Hepatocyte (in vitro differentiated cells): ENCODE results near the gene ALDH1A1. TPM values are rescaled to one million over a fixed set of nuclear protein-coding genes. Genes with fewer than 3 reads are reported as not detected.

Experiments
- DNase-seq: peaks from one replicate; pipeline ENCODE4 v3.0.0-alpha.2; 2016; ENCODE audit warnings: low spot score
- H2AFZ ChIP-seq: fragments of 200-600 bp; sonication (generic); 2 replicates; pipeline ENCODE4 v1.6.0; 2016; ENCODE audit warnings: antibody characterized with exemption, mild to moderate bottlenecking
- H3K27ac ChIP-seq: fragments of 200-600 bp; sonication (generic); 2 replicates; pipeline ENCODE4 v1.5.1; 2016; ENCODE audit warnings: mild to moderate bottlenecking
- H3K27me3 ChIP-seq: fragments of 200-600 bp; sonication (generic); 2 replicates; pipeline ENCODE4 v1.6.1; 2016
- H3K36me3 ChIP-seq: fragments of 200-600 bp; sonication (generic); replicated peaks from 2 replicates; pipeline ENCODE4 v1.5.1; 2016; ENCODE audit warnings: low read depth; ENCODE audit not compliant: insufficient read depth
- H3K4me1 ChIP-seq: fragments of 200-600 bp; sonication (generic); 2 replicates; pipeline ENCODE4 v1.5.1; 2016; ENCODE audit warnings: mild to moderate bottlenecking, moderate library complexity; ENCODE audit not compliant: insufficient read depth
- H3K4me2 ChIP-seq: fragments of 200-600 bp; sonication (generic); 2 replicates; pipeline ENCODE4 v1.6.0; 2016
- H3K4me3 ChIP-seq: fragments of 200-600 bp; sonication (generic); 2 replicates; pipeline ENCODE4 v1.5.1; 2016; ENCODE audit warnings: mild to moderate bottlenecking
- H3K79me2 ChIP-seq: fragments of 200-600 bp; sonication (generic); 2 replicates; pipeline ENCODE4 v1.6.0; 2017; ENCODE audit warnings: mild to moderate bottlenecking
- H3K9me2 ChIP-seq: fragments of 200-600 bp; sonication (generic); replicated peaks from 2 replicates; pipeline ENCODE4 v1.6.0; 2017; ENCODE audit warnings: mild to moderate bottlenecking; ENCODE audit not compliant: insufficient read depth
- H3K9me3 ChIP-seq: fragments of 200-600 bp; sonication (generic); 2 replicates; pipeline ENCODE4 v1.5.1; 2016; ENCODE audit warnings: low read depth, mild to moderate bottlenecking
- H4K20me1 ChIP-seq: fragments of 200-600 bp; sonication (generic); 2 replicates; pipeline ENCODE4 v1.6.0; 2016; ENCODE audit warnings: mild to moderate bottlenecking; ENCODE audit not compliant: insufficient read depth, poor library complexity, severe bottlenecking
- EZH2 ChIP-seq: fragments of 200-600 bp; sonication (generic); IDR thresholded peaks from 2 replicates; pipeline ENCODE4 v1.6.1; 2016; ENCODE audit warnings: antibody characterized with exemption, mild to moderate bottlenecking, borderline replicate concordance
- EZH2phosphoT487 ChIP-seq: fragments of 200-600 bp; sonication (generic); IDR thresholded peaks from one replicate; pipeline ENCODE4 v1.6.1; 2018; ENCODE audit warnings: antibody characterized with exemption, mild to moderate bottlenecking, low read depth, moderate library complexity; ENCODE audit not compliant: unreplicated experiment, severe bottlenecking
- WGBS: methylation state at CpG from one replicate; pipeline ENCODE4 v1.1.6; 2016; ENCODE audit warnings: low lambda C conversion rate; ENCODE audit errors: missing lambda C conversion rate; 5-methylcytosine and 5-hydroxymethylcytosine counted together
- polyA plus RNA-seq: library from polyadenylated mRNA; unstranded; fragments of >200 nt; fragmentation: Nextera tagmentation; extraction: Ambion mirVana; gene quantifications from 2 replicates; pipeline ENCODE4 v1.2.1, GENCODE V29; 2016
- total RNA-seq: library from RNA; depleted of rRNA; stranded (reverse); fragments of >200 nt; gene quantifications from 2 replicates; pipeline ENCODE4 v1.2.3, GENCODE V29; 2014
- TF ChIP-seq, protein P1 (sequence below): fragments of 200-600 bp; sonication (generic); IDR thresholded peaks from 2 replicates; pipeline ENCODE4 v1.5.1; 2016; ENCODE audit warnings: antibody characterized with exemption, mild to moderate bottlenecking; ENCODE audit not compliant: poor library complexity

Gene ALDH1A1
- total and polyA plus RNA-seq, 2 experiments from 2014 or later, result 243 to 529 TPM

DNA sequence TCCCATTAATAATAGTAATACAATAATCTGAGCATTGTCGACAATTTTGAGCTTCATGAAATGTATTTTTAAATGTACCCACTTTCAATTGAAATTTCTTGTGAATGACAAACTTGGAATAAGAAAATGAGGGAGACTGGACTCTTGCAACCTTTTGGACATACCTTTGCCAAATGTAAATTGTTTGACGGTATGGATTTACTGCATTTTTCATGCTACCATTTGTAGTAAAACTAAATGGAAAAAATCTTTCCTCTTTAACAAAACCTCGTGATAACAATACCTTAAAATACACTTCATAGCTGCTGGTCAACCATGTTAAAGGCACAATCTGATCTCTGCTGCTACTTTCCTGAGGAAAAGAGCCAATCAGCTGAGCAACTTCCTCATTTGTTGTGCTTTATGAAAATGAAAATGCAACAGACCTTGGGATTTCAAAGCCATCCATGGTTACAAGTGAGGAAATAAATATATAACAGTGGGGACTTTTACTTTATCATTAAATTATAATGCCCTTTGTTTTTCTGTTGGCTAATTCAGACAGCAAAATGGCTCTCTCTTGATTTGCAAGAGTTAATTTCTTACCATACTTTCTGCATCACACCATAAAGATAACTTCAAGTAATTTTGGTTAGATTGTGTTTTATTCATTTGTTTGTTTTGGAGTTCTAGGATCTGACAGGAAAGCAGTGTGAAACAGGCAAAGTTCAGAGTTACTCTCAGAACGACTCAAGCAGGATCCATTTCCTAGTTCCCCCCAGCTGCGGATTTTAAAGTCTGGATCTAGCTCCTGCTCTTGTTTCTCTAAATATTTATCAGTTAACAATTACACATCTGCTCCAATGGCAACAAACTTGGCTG is 1.1 kb downstream of the ALDH1A1 start:
- H3K4me3 ChIP-seq, result peak overlapping the region; percentile 34
- H3K4me2 ChIP-seq, result peak overlapping the region; percentile 74
- H4K20me1 ChIP-seq, result no peaks in the 10 kb centered on the region
- no peaks in the 10 kb centered on the region for H3K9me3 ChIP-seq
- DNase-seq, result no peak
- H3K79me2 ChIP-seq, result peaks cover 56% of the 10 kb centered on the region
- no peaks in the 10 kb centered on the region for H3K36me3 ChIP-seq
- H2AFZ ChIP-seq, result peak overlapping the region; percentile 40
- WGBS, result 43% methylated on average over 5 of the region's 5 CpGs
- peak overlapping the region; percentile 54 for H3K27ac ChIP-seq
- no peaks in the 10 kb centered on the region for H3K27me3 ChIP-seq
- no peaks in the 10 kb centered on the region for H3K9me2 ChIP-seq
- TF ChIP-seq, protein P1, sequence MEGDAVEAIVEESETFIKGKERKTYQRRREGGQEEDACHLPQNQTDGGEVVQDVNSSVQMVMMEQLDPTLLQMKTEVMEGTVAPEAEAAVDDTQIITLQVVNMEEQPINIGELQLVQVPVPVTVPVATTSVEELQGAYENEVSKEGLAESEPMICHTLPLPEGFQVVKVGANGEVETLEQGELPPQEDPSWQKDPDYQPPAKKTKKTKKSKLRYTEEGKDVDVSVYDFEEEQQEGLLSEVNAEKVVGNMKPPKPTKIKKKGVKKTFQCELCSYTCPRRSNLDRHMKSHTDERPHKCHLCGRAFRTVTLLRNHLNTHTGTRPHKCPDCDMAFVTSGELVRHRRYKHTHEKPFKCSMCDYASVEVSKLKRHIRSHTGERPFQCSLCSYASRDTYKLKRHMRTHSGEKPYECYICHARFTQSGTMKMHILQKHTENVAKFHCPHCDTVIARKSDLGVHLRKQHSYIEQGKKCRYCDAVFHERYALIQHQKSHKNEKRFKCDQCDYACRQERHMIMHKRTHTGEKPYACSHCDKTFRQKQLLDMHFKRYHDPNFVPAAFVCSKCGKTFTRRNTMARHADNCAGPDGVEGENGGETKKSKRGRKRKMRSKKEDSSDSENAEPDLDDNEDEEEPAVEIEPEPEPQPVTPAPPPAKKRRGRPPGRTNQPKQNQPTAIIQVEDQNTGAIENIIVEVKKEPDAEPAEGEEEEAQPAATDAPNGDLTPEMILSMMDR, result no peak
- TF ChIP-seq EZH2phosphoT487 (no peak), EZH2 (no peak)
- H3K4me1 ChIP-seq, result peaks cover 33% of the 10 kb centered on the region

DNA sequence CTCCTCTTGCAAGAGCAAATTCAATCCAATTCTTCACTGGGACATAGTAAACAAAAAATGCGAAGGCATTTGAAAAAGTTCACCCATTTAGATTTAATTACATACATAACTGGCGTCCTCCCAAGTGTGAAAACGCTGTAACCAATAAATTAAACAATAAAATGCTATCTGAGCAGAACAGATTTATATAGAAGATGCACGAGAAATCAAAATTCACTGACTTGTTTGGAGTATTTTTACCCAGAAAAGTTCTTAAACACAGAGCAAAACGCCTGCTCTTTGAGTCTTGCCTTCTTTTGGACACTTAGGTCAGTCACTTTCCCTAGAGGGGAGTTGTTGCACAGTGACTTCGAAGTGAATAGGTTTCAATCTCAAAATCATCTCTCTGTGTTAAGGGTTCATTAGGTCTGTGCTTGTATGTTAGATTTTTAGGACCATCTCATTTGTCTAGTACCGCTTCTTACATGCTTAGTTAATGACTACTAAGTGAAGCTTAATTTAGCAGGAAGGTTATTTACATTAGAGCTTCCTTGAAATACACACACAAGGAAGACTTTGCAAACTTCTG is 1.9 kb downstream of the ALDH1A1 start:
- H3K9me2 ChIP-seq, result no peaks in the 10 kb centered on the region
- peak overlapping the region; percentile 23 for H3K4me3 ChIP-seq
- no peaks in the 10 kb centered on the region for H3K36me3 ChIP-seq
- 50% methylated on average over 7 of the region's 7 CpGs for WGBS
- no peak for DNase-seq
- H4K20me1 ChIP-seq, result no peaks in the 10 kb centered on the region
- TF ChIP-seq EZH2, result no peak
- TF ChIP-seq, protein P1, result no peak
- TF ChIP-seq EZH2phosphoT487, result no peak
- peak overlapping the region; percentile 74 for H3K4me2 ChIP-seq
- peaks cover 64% of the 10 kb centered on the region for H3K79me2 ChIP-seq
- H3K9me3 ChIP-seq, result no peaks in the 10 kb centered on the region
- H2AFZ ChIP-seq, result no peak overlapping the region
- H3K27ac ChIP-seq, result peak overlapping the region; percentile 54
- no peaks in the 10 kb centered on the region for H3K27me3 ChIP-seq
- peaks cover 33% of the 10 kb centered on the region for H3K4me1 ChIP-seq

DNA sequence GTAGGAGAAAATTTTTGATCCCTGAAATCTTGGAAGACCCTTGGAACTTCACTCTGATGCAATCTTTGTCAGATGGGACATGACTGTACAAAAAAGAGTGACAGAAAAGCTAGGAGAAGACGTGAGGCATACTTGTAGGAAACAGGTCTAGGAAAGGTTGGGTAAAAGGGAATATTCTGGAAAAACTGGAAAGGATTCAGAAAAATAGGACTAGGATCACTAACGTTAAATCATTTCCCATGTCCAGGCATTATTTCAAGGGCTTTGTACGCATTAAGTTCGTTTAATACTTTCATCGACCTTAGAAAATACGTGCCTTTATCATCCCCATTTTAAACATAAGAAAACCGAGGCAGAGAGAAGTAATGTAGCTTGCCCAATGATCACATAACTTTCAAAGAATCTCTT is 2.9 kb downstream of the ALDH1A1 start:
- Histone ChIP-seq H3K36me3 (no peaks in the 10 kb centered on the region), H3K27me3 (no peaks in the 10 kb centered on the region), H3K4me3 (peak overlapping the region; percentile 23), H3K4me1 (peaks cover 30% of the 10 kb centered on the region), H3K27ac (peak overlapping the region; percentile 14), H3K9me2 (no peaks in the 10 kb centered on the region), H4K20me1 (no peaks in the 10 kb centered on the region), H3K4me2 (peak overlapping the region; percentile 74), H3K9me3 (no peaks in the 10 kb centered on the region), H3K79me2 (peaks cover 75% of the 10 kb centered on the region), H2AFZ (no peak overlapping the region)
- DNase-seq, result no peak
- 78% methylated on average over 7 of the region's 7 CpGs for WGBS
- TF ChIP-seq EZH2phosphoT487 (no peak), EZH2 (no peak)
- TF ChIP-seq, protein P1, result no peak
